GM06990 (cell line): Measurements from ENCODE around the gene LSP1.

Experiments
- DNase-seq: peaks from one replicate; pipeline ENCODE4 v3.0.0-alpha.2; 2011; ENCODE audit not compliant: insufficient read length; ENCODE audit errors: extremely low read depth
- H3K27me3 ChIP-seq: replicated peaks from 2 replicates; pipeline ENCODE4 v1.6.0; 2011; ENCODE audit warnings: low read length; ENCODE audit not compliant: control insufficient read depth, insufficient read depth
- H3K36me3 ChIP-seq: 2 replicates; pipeline ENCODE4 v1.5.1; 2011; ENCODE audit warnings: low read length; ENCODE audit not compliant: control insufficient read depth, insufficient read depth
- H3K4me3 ChIP-seq: replicated peaks from 2 replicates; pipeline ENCODE4 v1.5.1; 2011; ENCODE audit warnings: low read depth, mild to moderate bottlenecking, control low read depth, low read length
- CTCF ChIP-seq: IDR thresholded peaks from 2 replicates; pipeline ENCODE4 v1.5.1; 2011; ENCODE audit warnings: low read length, control low read depth, mild to moderate bottlenecking, inconsistent platforms; ENCODE audit not compliant: insufficient read depth, poor library complexity, severe bottlenecking

Gene LSP1

GRCh38 chr11:1841511-1842148 is 11.3 kb upstream of the LSP1 start:
- H3K4me3 ChIP-seq = no peak overlapping the region
- no peaks in the 10 kb centered on the region for H3K27me3 ChIP-seq
- H3K36me3 ChIP-seq = no peaks in the 10 kb centered on the region
- TF ChIP-seq CTCF = no peak
- peak; percentile 9 for DNase-seq

- no peaks in the 10 kb centered on the region for H3K27me3 ChIP-seq
- no peak overlapping the region for H3K4me3 ChIP-seq
- no peak for TF ChIP-seq CTCF
- no peak for DNase-seq
- no peaks in the 10 kb centered on the region for H3K36me3 ChIP-seq
These were observed 10.5 kb upstream of the LSP1 start for GRCh38 chr11:1842149-1843097.

GRCh38 chr11:1843098-1843473 is 9.8 kb upstream of the LSP1 start:
- Histone ChIP-seq H3K27me3 (no peaks in the 10 kb centered on the region), H3K36me3 (no peaks in the 10 kb centered on the region), H3K4me3 (no peak overlapping the region)
- no peak for DNase-seq
- TF ChIP-seq CTCF = no peak

GRCh38 chr11:1843796-1844195 is 9.1 kb upstream of the LSP1 start:
- TF ChIP-seq CTCF = no peak
- no peak for DNase-seq

GRCh38 chr11:1844221-1845094 is 8.4 kb upstream of the LSP1 start:
- no peaks in the 10 kb centered on the region for H3K36me3 ChIP-seq
- H3K27me3 ChIP-seq = no peaks in the 10 kb centered on the region
- no peak overlapping the region for H3K4me3 ChIP-seq
- DNase-seq = no peak
- no peak for TF ChIP-seq CTCF

More at GRCh38 chr11:1843796-1844195, 9.1 kb upstream of the LSP1 start:
- no peaks in the 10 kb centered on the region for H3K27me3 ChIP-seq
- H3K36me3 ChIP-seq = no peaks in the 10 kb centered on the region
- H3K4me3 ChIP-seq = no peak overlapping the region
